NCI-H1436 treated with DMSO at 0.1 percent for 48 hours (cell line): ENCODE results near the gene TTC34.

Source experiments
- DNase-seq: peaks from one replicate; lab custom pipeline; 2025; lab: John Stamatoyannopoulos, UW

TTC34 gene

GRCh38 chr1:2625311-2625710 is 176.2 kb downstream of the TTC34 start:
- no peak for DNase-seq

- DNase-seq: no peak
These were observed 176.7 kb downstream of the TTC34 start for GRCh38 chr1:2624735-2625300.

- no peak for DNase-seq
These were observed 177.7 kb downstream of the TTC34 start for GRCh38 chr1:2623571-2624337.

- no peak for DNase-seq
These were observed 183.5 kb downstream of the TTC34 start for GRCh38 chr1:2617971-2618470.

- DNase-seq: no peak
These were observed 187.3 kb downstream of the TTC34 start for GRCh38 chr1:2614145-2614544.

GRCh38 chr1:2612591-2613365 is 188.7 kb downstream of the TTC34 start:
- no peak for DNase-seq

- DNase-seq: no peak
These were observed 189.7 kb downstream of the TTC34 start for GRCh38 chr1:2611621-2612437.

- no peak for DNase-seq
These were observed 190.4 kb downstream of the TTC34 start for GRCh38 chr1:2611031-2611501.

GRCh38 chr1:2610036-2610959 is 191.2 kb downstream of the TTC34 start:
- no peak for DNase-seq

- DNase-seq: no peak
These were observed 192.0 kb downstream of the TTC34 start for GRCh38 chr1:2609319-2610035.

- no peak for DNase-seq
These were observed 193.8 kb downstream of the TTC34 start for GRCh38 chr1:2607641-2608091.

- DNase-seq: no peak
These were observed 194.4 kb downstream of the TTC34 start for GRCh38 chr1:2606881-2607621.

GRCh38 chr1:2606396-2606880 is 195.1 kb downstream of the TTC34 start:
- no peak for DNase-seq

GRCh38 chr1:2605509-2606395 is 195.7 kb downstream of the TTC34 start:
- no peak for DNase-seq

- DNase-seq: no peak
These were observed 196.5 kb downstream of the TTC34 start for GRCh38 chr1:2604844-2605508.

GRCh38 chr1:2604156-2604843 is 197.2 kb downstream of the TTC34 start:
- DNase-seq: no peak
